Bronchial epithelial cell (primary cell): ENCODE results near the gene PVALEF. TPM values are rescaled to one million over a fixed set of nuclear protein-coding genes. Genes with fewer than 3 reads are reported as not detected.

Experiments
- DNase-seq: peaks from one replicate; pipeline ENCODE4 v3.0.0-alpha.2; 2010; ENCODE audit warnings: low read depth
- FAIRE-seq: peaks from 2 replicates; lab custom pipeline; 2011; peaks lifted over from hg19 to GRCh38; lab: Jason Lieb, UNC
- H3K27me3 ChIP-seq: 2 replicates; pipeline ENCODE4 v1.5.1; 2011; ENCODE audit warnings: low read length; ENCODE audit not compliant: control insufficient read depth, insufficient read depth
- H3K36me3 ChIP-seq: 2 replicates; pipeline ENCODE4 v1.5.1; 2011; ENCODE audit warnings: low read length; ENCODE audit not compliant: control insufficient read depth, insufficient read depth
- H3K4me3 ChIP-seq: 2 replicates; pipeline ENCODE4 v1.5.1; 2011; ENCODE audit warnings: mild to moderate bottlenecking, low read depth, low read length, control low read depth
- CTCF ChIP-seq: IDR thresholded peaks from 2 replicates; pipeline ENCODE4 v1.5.1; 2011; ENCODE audit warnings: mild to moderate bottlenecking, moderate library complexity, low read length, control low read depth, inconsistent platforms; ENCODE audit not compliant: insufficient read depth, severe bottlenecking
- total RNA-seq: library from RNA; depleted of rRNA; stranded (reverse); fragments of >200 nt; gene quantifications from 2 replicates; pipeline ENCODE4 v1.2.1, GENCODE V29; 2014

PVALEF gene
- total RNA-seq, 1 donor from 2014 or later, result not detected

DNA sequence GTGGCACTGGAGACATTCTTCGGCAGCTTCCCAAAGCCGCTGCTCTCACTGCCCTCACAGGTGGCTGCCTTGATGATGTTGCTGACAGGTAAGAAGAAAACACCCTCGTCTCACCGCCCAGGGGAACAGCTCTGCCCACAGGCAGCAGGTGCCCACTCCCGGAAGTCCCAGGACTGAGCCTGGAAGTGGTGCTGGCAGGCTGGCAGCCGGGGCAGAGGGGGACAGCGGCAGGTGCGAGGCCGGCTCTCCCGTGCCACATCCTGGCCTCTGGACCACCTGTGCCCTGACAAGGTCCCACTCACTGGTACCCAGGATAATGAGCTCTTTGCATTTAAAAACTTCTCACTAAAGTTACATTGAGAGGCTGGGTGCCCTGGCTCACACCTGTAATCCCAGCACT lies 37.0 kb downstream of the PVALEF start:
- Histone ChIP-seq H3K27me3 (no peaks in the 10 kb centered on the region), H3K4me3 (no peak overlapping the region), H3K36me3 (peaks cover 2% of the 10 kb centered on the region)
- no peak for DNase-seq
- FAIRE-seq, result no peak
- TF ChIP-seq CTCF, result no peak

- no peaks in the 10 kb centered on the region for H3K27me3 ChIP-seq
- H3K4me3 ChIP-seq, result no peak overlapping the region
- peaks cover 2% of the 10 kb centered on the region for H3K36me3 ChIP-seq
- no peak for FAIRE-seq
- TF ChIP-seq CTCF, result no peak
- DNase-seq, result no peak
Observed at GRCh38 chr17:81203136-81203535, 37.8 kb downstream of the PVALEF start.

GRCh38 chr17:81204578-81204977 lies 39.3 kb downstream of the PVALEF start:
- no peak for DNase-seq
- Histone ChIP-seq H3K4me3 (no peak overlapping the region), H3K27me3 (no peaks in the 10 kb centered on the region), H3K36me3 (peaks cover 1% of the 10 kb centered on the region)
- peak; percentile 91 for FAIRE-seq
- no peak for TF ChIP-seq CTCF

DNA sequence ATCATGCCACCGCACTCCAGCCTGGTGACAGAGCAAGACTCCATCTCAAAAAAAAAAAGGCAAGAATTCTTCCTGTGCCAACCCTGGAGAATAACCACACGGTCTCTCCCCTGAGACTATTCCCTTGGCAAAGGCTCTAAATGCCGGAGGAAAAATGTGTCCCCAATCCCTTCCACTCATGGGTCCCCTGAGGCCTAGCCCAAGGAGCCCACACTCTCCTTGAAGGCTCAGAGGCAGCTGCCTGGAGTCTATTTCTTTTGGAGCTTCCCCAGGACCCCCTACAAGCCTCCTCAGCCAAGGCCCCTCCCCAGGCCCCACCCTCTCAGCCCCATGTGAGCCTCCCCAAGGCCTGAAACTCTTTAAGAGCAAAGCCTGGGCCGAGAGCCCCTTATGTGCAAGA lies 40.9 kb downstream of the PVALEF start:
- Histone ChIP-seq H3K4me3 (no peak overlapping the region), H3K27me3 (no peaks in the 10 kb centered on the region), H3K36me3 (peaks cover 1% of the 10 kb centered on the region)
- DNase-seq (no peak), FAIRE-seq (no peak)
- TF ChIP-seq CTCF, result no peak

- peaks cover 1% of the 10 kb centered on the region for H3K36me3 ChIP-seq
- no peak for DNase-seq
- TF ChIP-seq CTCF, result no peak
- no peaks in the 10 kb centered on the region for H3K27me3 ChIP-seq
- H3K4me3 ChIP-seq, result no peak overlapping the region
- peak; percentile 18 for FAIRE-seq
Observed at GRCh38 chr17:81206657-81207056, 41.4 kb downstream of the PVALEF start.
